ENCODE measurements around the gene NUP42. TPM values are rescaled to one million over a fixed set of nuclear protein-coding genes. Genes with fewer than 3 reads are reported as not detected.

The NUP42 gene, protein sequence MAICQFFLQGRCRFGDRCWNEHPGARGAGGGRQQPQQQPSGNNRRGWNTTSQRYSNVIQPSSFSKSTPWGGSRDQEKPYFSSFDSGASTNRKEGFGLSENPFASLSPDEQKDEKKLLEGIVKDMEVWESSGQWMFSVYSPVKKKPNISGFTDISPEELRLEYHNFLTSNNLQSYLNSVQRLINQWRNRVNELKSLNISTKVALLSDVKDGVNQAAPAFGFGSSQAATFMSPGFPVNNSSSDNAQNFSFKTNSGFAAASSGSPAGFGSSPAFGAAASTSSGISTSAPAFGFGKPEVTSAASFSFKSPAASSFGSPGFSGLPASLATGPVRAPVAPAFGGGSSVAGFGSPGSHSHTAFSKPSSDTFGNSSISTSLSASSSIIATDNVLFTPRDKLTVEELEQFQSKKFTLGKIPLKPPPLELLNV
- 30.5 and 30.7 TPM in 2 replicates for total RNA-seq

GRCh38 chr7:23181684-23182553 is at the start of gene NUP42:
TSS of gene NUP42 (plus strand) at chr7:23182048. CDS start at chr7:23182086, 38 bp downstream.

GRCh38 chr7:23246555-23246954 is 64.7 kb downstream of the NUP42 start, which contains the start of gene GPNMB:
TSS of gene GPNMB (plus strand) at chr7:23246775. CDS start at chr7:23246858, 83 bp downstream.

Other genes starting within 250 kb of the NUP42 start
- gene HYCC1, start 167.9 kb upstream of the NUP42 start, total RNA-seq, result 92.2 and 105 TPM in 2 replicates
- gene KLHL7, start 76.3 kb upstream of the NUP42 start, total RNA-seq, result 40.5 and 41.6 TPM in 2 replicates
- 145 and 280 TPM in 2 replicates for gene GPNMB, start 64.7 kb downstream of the NUP42 start, total RNA-seq
- gene MALSU1, start 117.3 kb downstream of the NUP42 start, total RNA-seq, result 67.1 and 83.8 TPM in 2 replicates

Measured in uterine smooth muscle cell (primary cell).